ENCODE measurements around the gene NDRG2.

NDRG2 gene

DNA sequence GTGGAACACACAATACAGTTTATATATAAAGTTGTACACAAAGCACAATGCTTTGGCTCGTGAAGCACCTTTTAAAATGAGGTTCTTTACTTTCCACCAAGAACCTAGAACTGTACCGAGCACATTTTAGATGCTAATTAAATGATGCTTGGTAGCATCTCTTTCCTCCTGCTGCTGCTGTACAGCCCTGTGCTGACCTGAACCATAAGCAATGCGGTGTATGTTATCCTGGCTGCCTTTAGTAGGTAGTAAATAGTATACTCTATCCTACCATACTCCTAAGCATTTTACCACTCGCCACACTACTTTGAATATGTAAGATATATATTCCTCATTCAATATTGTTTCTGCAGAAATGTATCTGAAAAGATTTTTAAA is 29.9 kb upstream of the NDRG2 start:
- DNase-seq (ENCODE audit: low spot score), result no peak
- TF ChIP-seq, protein P1, sequence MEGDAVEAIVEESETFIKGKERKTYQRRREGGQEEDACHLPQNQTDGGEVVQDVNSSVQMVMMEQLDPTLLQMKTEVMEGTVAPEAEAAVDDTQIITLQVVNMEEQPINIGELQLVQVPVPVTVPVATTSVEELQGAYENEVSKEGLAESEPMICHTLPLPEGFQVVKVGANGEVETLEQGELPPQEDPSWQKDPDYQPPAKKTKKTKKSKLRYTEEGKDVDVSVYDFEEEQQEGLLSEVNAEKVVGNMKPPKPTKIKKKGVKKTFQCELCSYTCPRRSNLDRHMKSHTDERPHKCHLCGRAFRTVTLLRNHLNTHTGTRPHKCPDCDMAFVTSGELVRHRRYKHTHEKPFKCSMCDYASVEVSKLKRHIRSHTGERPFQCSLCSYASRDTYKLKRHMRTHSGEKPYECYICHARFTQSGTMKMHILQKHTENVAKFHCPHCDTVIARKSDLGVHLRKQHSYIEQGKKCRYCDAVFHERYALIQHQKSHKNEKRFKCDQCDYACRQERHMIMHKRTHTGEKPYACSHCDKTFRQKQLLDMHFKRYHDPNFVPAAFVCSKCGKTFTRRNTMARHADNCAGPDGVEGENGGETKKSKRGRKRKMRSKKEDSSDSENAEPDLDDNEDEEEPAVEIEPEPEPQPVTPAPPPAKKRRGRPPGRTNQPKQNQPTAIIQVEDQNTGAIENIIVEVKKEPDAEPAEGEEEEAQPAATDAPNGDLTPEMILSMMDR (IDR thresholded peaks at IDR 0.05; ENCODE audit: extremely low read depth, missing control alignments), result no peak

DNA sequence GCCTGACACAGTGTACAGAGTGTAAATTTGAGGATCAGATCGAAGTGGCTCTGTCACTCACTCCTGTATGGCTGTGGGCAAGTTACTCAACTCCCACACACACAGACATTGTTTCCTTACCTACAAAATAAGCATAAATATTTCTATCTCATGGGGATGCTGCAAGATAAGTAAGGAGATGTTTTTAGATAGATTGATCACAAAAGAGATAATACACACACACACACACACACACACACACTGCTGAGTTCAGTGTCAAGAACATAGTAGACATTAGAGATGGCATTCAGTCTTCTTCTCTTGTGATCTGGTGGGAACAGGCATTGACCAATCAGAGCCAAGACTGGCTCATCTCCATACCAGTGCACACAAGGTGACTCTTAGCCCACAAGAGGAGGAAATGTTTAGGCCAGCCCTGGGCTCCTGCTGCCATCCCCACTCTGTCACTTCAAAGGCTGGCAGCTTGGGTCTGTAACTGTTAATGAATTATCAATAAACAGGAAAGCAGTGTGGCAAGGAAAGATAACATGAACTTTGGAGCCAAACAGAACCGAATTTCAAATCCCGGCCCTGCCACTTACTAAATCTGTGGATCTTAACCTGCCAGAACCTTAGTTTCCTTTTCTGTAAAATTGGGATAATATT is 29.4 kb upstream of the NDRG2 start:
- DNase-seq (ENCODE audit: low spot score), result no peak
- TF ChIP-seq, protein P1 (IDR thresholded peaks at IDR 0.05; ENCODE audit: extremely low read depth, missing control alignments), result no peak

DNA sequence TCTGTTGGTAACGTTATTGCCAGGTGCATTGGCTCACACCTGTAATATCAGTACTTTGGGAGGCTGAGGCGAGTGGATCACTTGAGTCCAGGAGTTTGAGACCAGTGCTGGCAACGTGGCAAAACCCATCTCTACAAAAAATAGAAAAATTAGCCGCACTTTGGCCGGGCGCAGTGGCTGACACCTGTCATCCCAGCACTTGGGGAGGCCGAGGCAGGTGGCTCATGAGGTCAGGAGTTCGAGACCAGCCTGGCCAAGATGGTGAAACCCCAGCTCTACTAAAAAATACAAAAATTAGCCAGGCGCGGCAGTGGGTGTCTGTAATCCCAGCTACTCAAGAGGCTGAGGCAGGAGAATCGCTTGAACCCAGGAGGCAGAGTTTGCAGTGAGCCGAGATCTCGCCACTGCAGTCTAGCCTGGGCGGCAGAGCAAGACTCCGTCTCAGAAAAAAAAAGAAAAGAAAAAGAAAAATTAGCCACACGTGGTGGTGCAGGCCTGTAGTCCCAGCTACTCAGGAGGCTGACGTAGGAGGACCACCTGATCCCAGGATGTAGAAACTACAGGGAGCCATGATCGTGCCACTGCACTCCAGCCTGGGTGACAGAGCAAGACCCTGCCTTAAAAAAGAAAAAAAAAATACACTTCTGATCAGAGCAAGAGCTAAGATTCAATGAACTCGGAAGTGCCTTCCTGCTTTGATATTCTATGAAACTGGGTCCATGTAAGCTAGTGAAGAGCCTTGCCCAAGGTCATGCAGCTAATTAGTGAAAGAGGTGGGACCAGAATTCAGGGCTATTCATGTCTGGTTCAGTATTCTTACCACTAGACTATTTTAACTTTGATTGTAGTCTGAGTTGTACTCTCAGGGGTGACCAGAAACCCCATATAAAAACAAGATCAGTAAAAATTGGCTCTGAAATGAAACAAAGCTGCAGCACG is 28.6 kb upstream of the NDRG2 start:
- TF ChIP-seq, protein P1 (IDR thresholded peaks at IDR 0.05; ENCODE audit: extremely low read depth, missing control alignments), result no peak
- no peak for DNase-seq (ENCODE audit: low spot score)

DNA sequence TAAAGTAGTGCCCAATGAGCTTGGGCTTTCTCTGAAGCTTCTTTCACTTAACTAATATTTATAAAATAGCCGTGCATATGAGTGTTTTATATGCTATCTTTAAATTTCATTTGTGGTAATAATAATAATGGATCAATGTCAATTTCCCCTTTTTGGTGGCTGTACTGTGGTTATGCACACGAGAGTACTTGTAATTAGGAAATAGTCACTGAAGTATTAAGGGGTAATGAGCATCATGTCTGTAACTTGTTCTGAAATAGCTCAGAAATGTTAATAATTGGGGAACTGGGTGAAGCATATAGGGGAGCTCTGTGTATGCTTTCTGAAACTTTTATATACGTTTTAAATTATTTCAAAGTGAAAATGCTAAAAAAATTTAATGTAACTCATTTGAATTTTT is 25.7 kb upstream of the NDRG2 start:
- TF ChIP-seq, protein P1 (IDR thresholded peaks at IDR 0.05; ENCODE audit: extremely low read depth, missing control alignments), result no peak
- DNase-seq (ENCODE audit: low spot score), result no peak

DNA sequence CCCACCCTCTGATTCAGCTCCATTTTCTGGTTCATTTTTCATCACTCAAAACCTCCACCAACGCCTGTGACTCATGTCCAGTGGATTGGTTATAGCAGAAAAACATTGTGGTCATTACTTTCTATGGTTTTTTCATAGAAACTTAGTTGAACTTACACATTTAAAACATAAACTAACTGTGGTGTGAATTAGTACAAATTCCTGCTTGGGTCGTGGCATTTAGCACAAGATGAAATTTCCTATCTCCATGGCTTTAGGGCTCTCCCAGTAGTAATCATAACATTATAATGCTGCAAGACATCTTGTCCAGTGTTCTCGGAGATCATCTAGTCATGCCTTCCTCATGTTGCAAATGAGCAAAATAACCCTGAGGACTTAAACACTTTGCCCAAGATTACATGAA is 24.4 kb upstream of the NDRG2 start:
- TF ChIP-seq, protein P1 (IDR thresholded peaks at IDR 0.05; ENCODE audit: extremely low read depth, missing control alignments), result no peak
- DNase-seq (ENCODE audit: low spot score), result no peak

DNA sequence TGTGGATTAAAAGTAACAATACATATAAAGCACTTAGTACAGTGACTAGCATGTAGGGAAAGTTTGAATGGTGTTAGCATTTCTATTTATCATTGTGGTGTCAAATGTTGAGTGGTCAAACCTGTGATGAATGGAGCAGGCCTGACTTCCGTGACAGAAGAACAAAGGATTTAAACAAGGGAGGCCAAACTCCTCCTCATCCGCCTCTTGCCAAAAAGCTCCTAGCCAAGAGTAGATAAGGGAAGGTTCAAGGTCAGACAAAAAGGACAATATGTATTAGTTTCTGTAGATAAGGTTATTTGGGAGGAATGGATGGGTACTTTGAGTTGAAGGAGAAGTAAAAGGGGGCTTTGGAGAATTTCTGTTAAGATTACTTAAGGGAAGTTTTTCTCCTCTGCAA is 23.8 kb upstream of the NDRG2 start:
- TF ChIP-seq, protein P1 (IDR thresholded peaks at IDR 0.05; ENCODE audit: extremely low read depth, missing control alignments), result no peak
- no peak for DNase-seq (ENCODE audit: low spot score)

DNA sequence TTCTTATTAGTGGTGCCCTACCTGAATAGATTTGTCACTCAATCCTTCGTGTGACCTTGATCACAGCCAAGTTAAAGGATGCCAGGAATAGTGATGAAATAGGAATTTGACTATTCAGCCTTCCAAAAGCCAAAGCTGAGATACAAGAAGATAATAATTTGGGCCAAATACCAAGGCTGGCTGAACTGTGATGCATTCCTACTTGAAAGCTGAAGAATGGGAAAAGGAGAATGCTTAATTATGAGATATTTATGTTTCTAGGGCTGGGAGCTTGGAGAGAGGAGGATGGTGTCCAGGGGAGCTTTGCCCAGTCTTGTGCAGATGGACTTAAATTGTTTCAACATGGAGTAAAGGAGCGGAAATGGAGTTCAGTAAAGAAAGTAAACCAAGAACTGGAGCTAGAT is 22.5 kb upstream of the NDRG2 start:
- TF ChIP-seq, protein P1 (IDR thresholded peaks at IDR 0.05; ENCODE audit: extremely low read depth, missing control alignments), result no peak
- no peak for DNase-seq (ENCODE audit: low spot score)
